ENCODE results near the gene SPACDR. TPM values are rescaled to one million over a fixed set of nuclear protein-coding genes. Genes with fewer than 3 reads are reported as not detected.

SPACDR gene
- total RNA-seq, 1 experiment from 2014 or later, result not detected

DNA sequence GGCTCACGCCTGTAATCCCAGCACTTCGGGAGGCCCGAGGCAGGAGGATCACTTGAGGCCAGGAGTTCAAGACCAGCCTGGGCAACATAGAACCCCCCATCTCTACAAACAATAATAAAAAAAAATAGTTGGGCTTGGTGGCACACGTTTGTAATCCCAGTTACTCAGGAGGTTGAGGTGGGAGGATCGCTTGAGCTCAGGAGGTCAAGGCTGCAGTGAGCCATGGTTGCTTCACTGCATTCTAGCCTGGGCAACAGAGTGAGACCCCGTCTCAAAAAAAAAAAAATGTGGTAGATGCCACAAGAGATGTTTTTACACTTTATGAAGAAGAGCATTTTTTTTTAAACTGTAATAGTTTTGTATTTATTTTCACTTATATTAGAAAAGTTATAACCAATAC, 32.4 kb upstream of the SPACDR start:
- no peak overlapping the region for H2BK5ac ChIP-seq (ENCODE audit: insufficient read length, low read length)
- TF ChIP-seq CTCF (conservative IDR thresholded peaks at IDR 0.05), result no peak
- no peaks in the 10 kb centered on the region for H3K79me1 ChIP-seq (ENCODE audit: insufficient read depth, low read depth, low read length, poor library complexity, severe bottlenecking)
- DNase-seq, result no peak
- H2BK15ac ChIP-seq (ENCODE audit: low read depth, low read length), result no peak overlapping the region
- no peak overlapping the region for H3K56ac ChIP-seq (ENCODE audit: insufficient read length, low read depth, low read length)
- no peak overlapping the region for H4K8ac ChIP-seq (replicated peaks; ENCODE audit: insufficient read length, low read depth, low read length)
- Mint-ChIP-seq H3K36me3 (ENCODE audit: insufficient read depth in 1 of 3, low read depth in 3 of 3) (peaks cover 0 to 4% (median 3%) of the 10 kb centered on the region in 3 experiments; a peak in 2 of 7 replicates), H3K4me1 (peaks cover 8 to 15% of the 10 kb centered on the region in 2 experiments; a peak in 3 of 4 replicates), H3K27ac (no peak overlapping the region), H3K4me3 (no peak overlapping the region), H3K27me3 (ENCODE audit: low read depth) (peaks cover 21% of the 10 kb centered on the region), H3K9me3 (no peaks in the 10 kb centered on the region)
- H3K9ac ChIP-seq (ENCODE audit: extremely low read depth, insufficient read length, low read length), result no peak overlapping the region
- H3K4me2 ChIP-seq (ENCODE audit: insufficient read depth, insufficient read length, low read length), result no peak overlapping the region
- no peaks in the 10 kb centered on the region for H3K9me3 ChIP-seq (ENCODE audit: control insufficient read depth, low read depth, low read length)
- no peak overlapping the region for H3K23ac ChIP-seq (ENCODE audit: insufficient read length, low read depth, low read length)
- no peak overlapping the region for H3K18ac ChIP-seq (ENCODE audit: insufficient read length, low read depth, low read length)
- H3K23me2 ChIP-seq (ENCODE audit: insufficient read length, low read depth, low read length, poor library complexity, severe bottlenecking), result peaks cover 3% of the 10 kb centered on the region
- H2AK5ac ChIP-seq (ENCODE audit: insufficient read length, low read length), result no peak overlapping the region
- no peak overlapping the region for H3K14ac ChIP-seq (ENCODE audit: insufficient read depth, low read length)
- no peaks in the 10 kb centered on the region for H3K79me2 ChIP-seq (ENCODE audit: insufficient read depth, low read length)
- H2BK12ac ChIP-seq (ENCODE audit: insufficient read length, low read depth, low read length), result no peak overlapping the region
- H3K4me1 ChIP-seq (ENCODE audit: insufficient read depth, low read length), result no peaks in the 10 kb centered on the region
- no peak overlapping the region for H4K5ac ChIP-seq (ENCODE audit: insufficient read length, low read depth, low read length)
- H2BK20ac ChIP-seq (ENCODE audit: low read depth, low read length, poor library complexity, severe bottlenecking), result no peak overlapping the region
- no peak overlapping the region for H3T11ph ChIP-seq (ENCODE audit: low read length)
- no peak overlapping the region for H2BK120ac ChIP-seq (ENCODE audit: low read depth, low read length, poor library complexity, severe bottlenecking)
- H3K27ac ChIP-seq (ENCODE audit: insufficient read length, low read depth, low read length), result no peak overlapping the region
- WGBS (ENCODE audit: extremely low coverage, insufficient read length, low lambda C conversion rate), result no CpG with 5 or more reads among the region's 6 CpGs
- H4K20me1 ChIP-seq (ENCODE audit: control insufficient read depth, insufficient read depth, insufficient read length), result no peaks in the 10 kb centered on the region
- no peaks in the 10 kb centered on the region; the same call in 1 of the 2 replicates for H3K27me3 ChIP-seq (ENCODE audit: insufficient read depth, low read length)
- no peak overlapping the region for H3K4ac ChIP-seq (ENCODE audit: low read depth, low read length)
- no peak overlapping the region for H2AFZ ChIP-seq (ENCODE audit: low read length)
- no peak overlapping the region for H4K91ac ChIP-seq (ENCODE audit: insufficient read length, low read depth, low read length)

Data from H9 (cell line).